ENCODE data around the gene NCEH1.

GRCh38 chr3:172656602-172657001, 54.3 kb downstream of the NCEH1 start:
- TF ChIP-seq POLR2AphosphoS5 (IDR thresholded peaks at IDR 0.05; ENCODE audit: low read depth) (no peak), EZH2 (IDR thresholded peaks at IDR 0.05; ENCODE audit: low read depth, unreplicated experiment) (no peak), CREB1 (CRISPR knock-in tag; IDR thresholded peaks at IDR 0.05; ENCODE audit: low read depth) (no peak), ZNF331 (CRISPR knock-in tag; IDR thresholded peaks at IDR 0.05; ENCODE audit: low read depth) (no peak), EZH2phosphoT487 (IDR thresholded peaks at IDR 0.05; ENCODE audit: unreplicated experiment) (no peak), JUNB (IDR thresholded peaks at IDR 0.05; ENCODE audit: unreplicated experiment) (no peak)
- TF ChIP-seq, protein P1, sequence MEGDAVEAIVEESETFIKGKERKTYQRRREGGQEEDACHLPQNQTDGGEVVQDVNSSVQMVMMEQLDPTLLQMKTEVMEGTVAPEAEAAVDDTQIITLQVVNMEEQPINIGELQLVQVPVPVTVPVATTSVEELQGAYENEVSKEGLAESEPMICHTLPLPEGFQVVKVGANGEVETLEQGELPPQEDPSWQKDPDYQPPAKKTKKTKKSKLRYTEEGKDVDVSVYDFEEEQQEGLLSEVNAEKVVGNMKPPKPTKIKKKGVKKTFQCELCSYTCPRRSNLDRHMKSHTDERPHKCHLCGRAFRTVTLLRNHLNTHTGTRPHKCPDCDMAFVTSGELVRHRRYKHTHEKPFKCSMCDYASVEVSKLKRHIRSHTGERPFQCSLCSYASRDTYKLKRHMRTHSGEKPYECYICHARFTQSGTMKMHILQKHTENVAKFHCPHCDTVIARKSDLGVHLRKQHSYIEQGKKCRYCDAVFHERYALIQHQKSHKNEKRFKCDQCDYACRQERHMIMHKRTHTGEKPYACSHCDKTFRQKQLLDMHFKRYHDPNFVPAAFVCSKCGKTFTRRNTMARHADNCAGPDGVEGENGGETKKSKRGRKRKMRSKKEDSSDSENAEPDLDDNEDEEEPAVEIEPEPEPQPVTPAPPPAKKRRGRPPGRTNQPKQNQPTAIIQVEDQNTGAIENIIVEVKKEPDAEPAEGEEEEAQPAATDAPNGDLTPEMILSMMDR (conservative IDR thresholded peaks at IDR 0.05; ENCODE audit: low read depth in 2 of 2), result no peak
- TF ChIP-seq, protein P2, sequence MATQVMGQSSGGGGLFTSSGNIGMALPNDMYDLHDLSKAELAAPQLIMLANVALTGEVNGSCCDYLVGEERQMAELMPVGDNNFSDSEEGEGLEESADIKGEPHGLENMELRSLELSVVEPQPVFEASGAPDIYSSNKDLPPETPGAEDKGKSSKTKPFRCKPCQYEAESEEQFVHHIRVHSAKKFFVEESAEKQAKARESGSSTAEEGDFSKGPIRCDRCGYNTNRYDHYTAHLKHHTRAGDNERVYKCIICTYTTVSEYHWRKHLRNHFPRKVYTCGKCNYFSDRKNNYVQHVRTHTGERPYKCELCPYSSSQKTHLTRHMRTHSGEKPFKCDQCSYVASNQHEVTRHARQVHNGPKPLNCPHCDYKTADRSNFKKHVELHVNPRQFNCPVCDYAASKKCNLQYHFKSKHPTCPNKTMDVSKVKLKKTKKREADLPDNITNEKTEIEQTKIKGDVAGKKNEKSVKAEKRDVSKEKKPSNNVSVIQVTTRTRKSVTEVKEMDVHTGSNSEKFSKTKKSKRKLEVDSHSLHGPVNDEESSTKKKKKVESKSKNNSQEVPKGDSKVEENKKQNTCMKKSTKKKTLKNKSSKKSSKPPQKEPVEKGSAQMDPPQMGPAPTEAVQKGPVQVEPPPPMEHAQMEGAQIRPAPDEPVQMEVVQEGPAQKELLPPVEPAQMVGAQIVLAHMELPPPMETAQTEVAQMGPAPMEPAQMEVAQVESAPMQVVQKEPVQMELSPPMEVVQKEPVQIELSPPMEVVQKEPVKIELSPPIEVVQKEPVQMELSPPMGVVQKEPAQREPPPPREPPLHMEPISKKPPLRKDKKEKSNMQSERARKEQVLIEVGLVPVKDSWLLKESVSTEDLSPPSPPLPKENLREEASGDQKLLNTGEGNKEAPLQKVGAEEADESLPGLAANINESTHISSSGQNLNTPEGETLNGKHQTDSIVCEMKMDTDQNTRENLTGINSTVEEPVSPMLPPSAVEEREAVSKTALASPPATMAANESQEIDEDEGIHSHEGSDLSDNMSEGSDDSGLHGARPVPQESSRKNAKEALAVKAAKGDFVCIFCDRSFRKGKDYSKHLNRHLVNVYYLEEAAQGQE (IDR thresholded peaks at IDR 0.05; ENCODE audit: unreplicated experiment), result no peak
- TF ChIP-seq, protein P3, sequence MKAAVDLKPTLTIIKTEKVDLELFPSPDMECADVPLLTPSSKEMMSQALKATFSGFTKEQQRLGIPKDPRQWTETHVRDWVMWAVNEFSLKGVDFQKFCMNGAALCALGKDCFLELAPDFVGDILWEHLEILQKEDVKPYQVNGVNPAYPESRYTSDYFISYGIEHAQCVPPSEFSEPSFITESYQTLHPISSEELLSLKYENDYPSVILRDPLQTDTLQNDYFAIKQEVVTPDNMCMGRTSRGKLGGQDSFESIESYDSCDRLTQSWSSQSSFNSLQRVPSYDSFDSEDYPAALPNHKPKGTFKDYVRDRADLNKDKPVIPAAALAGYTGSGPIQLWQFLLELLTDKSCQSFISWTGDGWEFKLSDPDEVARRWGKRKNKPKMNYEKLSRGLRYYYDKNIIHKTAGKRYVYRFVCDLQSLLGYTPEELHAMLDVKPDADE (IDR thresholded peaks at IDR 0.05), result no peak
